IMR-90 (cell line): ENCODE results near the gene HORMAD2. TPM values are rescaled to one million over a fixed set of nuclear protein-coding genes. Genes with fewer than 3 reads are reported as not detected.

Experiments used
- ATAC-seq: fragments of 200-7000 bp; cut with Tn5 transposase; 2 replicates; pipeline ENCODE4 v1.9.1; 2020; ENCODE audit warnings: low read depth, mild to moderate bottlenecking, moderate library complexity
- BruUV-seq: library from RNA; stranded (reverse); fragments of 400-500 nt; replicated peaks from 2 replicates; lab custom pipeline; 2021; lab: Mats Ljungman, UMichigan
- CTCF ChIA-PET: fragments of 300-600 bp; formaldehyde crosslinking; extraction: SDS; loops from one replicate; lab custom pipeline; 2021; ENCODE audit warnings: antibody characterized with exemption; lab: Yijun Ruan, JAX
- POLR2A ChIA-PET: fragments of 300-600 bp; sonication (Branson Sonifier 250); formaldehyde crosslinking; loops from one replicate; lab custom pipeline; 2022; ENCODE audit warnings: antibody characterized with exemption; ENCODE audit not compliant: unreplicated experiment; lab: Charles Lee
- DNase-seq: peaks from one replicate; pipeline ENCODE4 v3.0.0; 2013
- H2AFZ ChIP-seq: replicated peaks from 2 replicates; pipeline ENCODE3; 2013; ENCODE audit warnings: low read length, mild to moderate bottlenecking; ENCODE audit not compliant: poor library complexity
- H2AK5ac ChIP-seq: 2 replicates; pipeline ENCODE4 v1.6.1; 2013; ENCODE audit warnings: low read depth, low read length, inconsistent platforms
- H2AK9ac ChIP-seq: replicated peaks from 2 replicates; pipeline ENCODE3; 2013; ENCODE audit warnings: mild to moderate bottlenecking, low read depth, low read length, moderate library complexity; ENCODE audit not compliant: poor library complexity
- H2BK120ac ChIP-seq: 2 replicates; pipeline ENCODE4 v1.6.1; 2013; ENCODE audit warnings: low read depth, low read length, inconsistent platforms
- H2BK15ac ChIP-seq: 3 replicates; pipeline ENCODE4 v1.6.1; 2013; ENCODE audit warnings: low read depth, low read length, inconsistent platforms
- H2BK20ac ChIP-seq: 2 replicates; pipeline ENCODE4 v1.6.1; 2013; ENCODE audit warnings: low read depth, mild to moderate bottlenecking, inconsistent platforms, low read length, moderate library complexity
- H2BK5ac ChIP-seq: 2 replicates; pipeline ENCODE4 v1.6.1; 2013; ENCODE audit warnings: mild to moderate bottlenecking, low read depth, low read length, inconsistent platforms; ENCODE audit not compliant: poor library complexity, severe bottlenecking
- H3K14ac ChIP-seq: replicated peaks from 2 replicates; pipeline ENCODE4 v1.6.1; 2013; ENCODE audit warnings: low read depth, low read length, inconsistent platforms
- H3K18ac ChIP-seq: 2 replicates; pipeline ENCODE4 v1.6.1; 2013; ENCODE audit warnings: low read depth, low read length, control low read depth
- H3K23ac ChIP-seq: 2 replicates; pipeline ENCODE4 v1.6.1; 2013; ENCODE audit warnings: low read depth, low read length, inconsistent platforms
- H3K27ac ChIP-seq: 2 replicates; pipeline ENCODE4 v1.5.1; 2013; ENCODE audit warnings: mild to moderate bottlenecking, control low read depth, low read length; ENCODE audit not compliant: insufficient read depth
- H3K27me3 ChIP-seq: 2 replicates; pipeline ENCODE4 v1.6.1; 2013; ENCODE audit warnings: low read length; ENCODE audit not compliant: control insufficient read depth, insufficient read depth
- H3K36me3 ChIP-seq: 2 replicates; pipeline ENCODE4 v1.6.1; 2013; ENCODE audit warnings: low read length, mixed read lengths; ENCODE audit not compliant: control insufficient read depth, insufficient read depth
- H3K4ac ChIP-seq: 2 replicates; pipeline ENCODE4 v1.6.1; 2013; ENCODE audit warnings: low read depth, low read length, inconsistent platforms
- H3K4me1 ChIP-seq: 2 replicates; pipeline ENCODE4 v1.6.1; 2013; ENCODE audit warnings: low read length, mixed read lengths; ENCODE audit not compliant: control insufficient read depth, insufficient read depth
- H3K4me2 ChIP-seq: 2 replicates; pipeline ENCODE4 v1.6.1; 2013; ENCODE audit warnings: low read depth, mild to moderate bottlenecking, control low read depth, low read length, moderate library complexity
- H3K4me3 ChIP-seq: 2 replicates; pipeline ENCODE4 v1.5.1; 2013; ENCODE audit warnings: low read depth, mild to moderate bottlenecking, control low read depth, low read length, moderate library complexity; ENCODE audit not compliant: insufficient read depth
- H3K56ac ChIP-seq: 2 replicates; pipeline ENCODE4 v1.6.1; 2013; ENCODE audit warnings: low read length, inconsistent platforms; ENCODE audit not compliant: insufficient read depth; ENCODE audit errors: extremely low read depth
- H3K79me1 ChIP-seq, 2 experiments: 2 replicates each; pipeline ENCODE4 v1.6.1; 2013; ENCODE audit warnings: low read length in 2 of 2, inconsistent platforms in 1 of 2, low read depth in 1 of 2
- H3K9ac ChIP-seq: 2 replicates; pipeline ENCODE4 v1.6.1; 2013; ENCODE audit warnings: low read depth, low read length, control low read depth
- H3K9me1 ChIP-seq: 2 replicates; pipeline ENCODE4 v1.6.1; 2013; ENCODE audit warnings: low read length, inconsistent platforms; ENCODE audit not compliant: insufficient read depth
- H3K9me3 ChIP-seq: 2 replicates; pipeline ENCODE4 v1.6.1; 2013; ENCODE audit warnings: low read length; ENCODE audit not compliant: control insufficient read depth, insufficient read depth
- H4K20me1 ChIP-seq: 2 replicates; pipeline ENCODE4 v1.6.1; 2013; ENCODE audit warnings: low read length, inconsistent platforms; ENCODE audit not compliant: insufficient read depth
- H4K5ac ChIP-seq: 2 replicates; pipeline ENCODE4 v1.6.1; 2013; ENCODE audit warnings: mild to moderate bottlenecking, low read depth, low read length, control low read depth
- H4K8ac ChIP-seq, 2 experiments: 2 replicates each; pipeline ENCODE4 v1.6.1; 2013; ENCODE audit warnings: low read depth in 2 of 2, low read length in 2 of 2, control low read depth in 1 of 2, inconsistent platforms in 1 of 2
- H4K91ac ChIP-seq: 2 replicates; pipeline ENCODE4 v1.6.1; 2013; ENCODE audit warnings: low read depth, low read length, inconsistent platforms; ENCODE audit not compliant: insufficient read depth
- MAFK ChIP-seq: IDR thresholded peaks from 2 replicates; pipeline ENCODE4 v1.6.1; 2012; ENCODE audit warnings: low read depth, low read length, improper control_type of control experiment
- MXI1 ChIP-seq: IDR thresholded peaks from 2 replicates; pipeline ENCODE4 v1.6.1; 2012; ENCODE audit warnings: low read depth, mild to moderate bottlenecking, low read length, moderate library complexity, borderline replicate concordance
- WGBS, 2 experiments: methylation state at CpG; one replicate each; pipeline versions ENCODE4 v1.1.5 to v1.1.7; 2013; ENCODE audit warnings: missing lambda C conversion rate in 2 of 2; ENCODE audit not compliant: insufficient read length in 1 of 2; ENCODE audit errors: extremely low coverage in 2 of 2; 5-methylcytosine and 5-hydroxymethylcytosine counted together
- dilution Hi-C: fragments of 300-500 bp; cut with HindIII; formaldehyde crosslinking; loops from one replicate; pipeline ENCODE4 v1.14.3; 2018; ENCODE audit warnings: low sequenced_read_pairs; ENCODE audit not compliant: unreplicated experiment
- in situ Hi-C: fragments of 300-500 bp; cut with MboI; formaldehyde crosslinking; loops from 3 replicates; pipeline ENCODE4 v1.14.3; 2019; ENCODE audit warnings: low sequenced_read_pairs, inconsistent platforms, mixed read lengths
- intact Hi-C: fragments of 100-400 bp; cut with micrococcal nuclease; formaldehyde crosslinking; loops from 2 replicates; pipeline ENCODE4 v1.10.0; 2022
- polyA plus RNA-seq, 3 experiments: library from polyadenylated mRNA; depleted of rRNA; stranded (reverse); fragments of >200 nt; gene quantifications; 2 replicates each; pipeline ENCODE4 v1.2.3, GENCODE V29; 2012; ENCODE audit warnings: low replicate concordance in 1 of 3
- total RNA-seq: library from RNA; depleted of rRNA; stranded (reverse); fragments of >200 nt; gene quantifications from 2 replicates; pipeline ENCODE4 v1.2.3, GENCODE V29; 2012

The HORMAD2 gene
- total and polyA plus RNA-seq, 2 of the 4 experiments (the other 2 are of a cell fraction): not detected

DNA sequence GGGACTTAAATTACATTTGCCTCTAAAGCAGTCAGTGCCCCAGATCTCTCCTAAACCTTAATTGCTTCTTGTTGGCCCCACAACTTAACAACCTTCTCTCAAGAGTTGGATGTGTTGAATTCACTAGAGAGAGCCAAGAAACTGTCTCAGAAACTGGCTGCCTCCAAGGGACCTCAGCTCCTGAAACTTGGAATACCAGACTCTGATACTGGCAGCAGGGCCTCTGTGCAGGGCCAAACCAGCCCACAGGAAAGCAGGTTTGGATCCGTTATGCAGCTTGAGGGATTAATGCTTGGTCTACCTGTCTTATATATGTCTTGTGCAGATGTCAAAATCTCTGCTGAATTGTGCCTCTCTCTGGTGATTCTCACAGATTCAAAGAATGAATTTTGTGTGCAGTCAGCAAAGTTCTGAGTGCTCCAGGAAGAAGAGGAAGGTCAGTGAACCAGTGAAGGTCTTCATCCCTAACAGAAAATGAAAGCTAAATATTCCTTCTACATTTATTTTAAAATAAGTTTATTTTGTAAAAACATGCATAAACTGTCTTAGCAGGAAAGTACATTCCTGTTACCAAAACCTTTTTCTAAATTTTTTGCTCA, 95.5 kb downstream of the HORMAD2 start:
- Histone ChIP-seq H2BK120ac (peak overlapping the region; percentile 64), H2AK9ac (no peak overlapping the region), H4K91ac (peak overlapping the region; percentile 2; the same call in 1 of the 2 replicates), H4K5ac (peak overlapping the region; percentile 74), H3K9me1 (no peaks in the 10 kb centered on the region), H4K20me1 (no peaks in the 10 kb centered on the region), H3K56ac (no peak overlapping the region), H3K79me1 (no peaks in the 10 kb centered on the region), H3K9ac (0 out of 2 replicates have a peak overlapping the region, but pooled peaks have one; percentile 2), H3K27ac (no peak overlapping the region), H2BK20ac (peak overlapping the region; percentile 61; the same call in 1 of the 2 replicates), H2BK5ac (no peak overlapping the region), H3K9me3 (no peaks in the 10 kb centered on the region), H3K27me3 (no peaks in the 10 kb centered on the region), H2AK5ac (no peak overlapping the region), H2BK15ac (peak overlapping the region; percentile 50; the same call in 2 of the 3 replicates), H2AFZ (peak overlapping the region; percentile 68), H3K4me2 (no peak overlapping the region), H3K4ac (peak overlapping the region; percentile 48; the same call in 1 of the 2 replicates), H3K4me1 (peaks cover 5% of the 10 kb centered on the region; the same call in 1 of the 2 replicates), H3K14ac (peak overlapping the region; percentile 51; the same call in 1 of the 2 replicates), H3K4me3 (no peak overlapping the region), H4K8ac (peak overlapping the region in 1 of 2 experiments; percentile 69; a peak in 3 of 4 replicates), H3K23ac (no peak overlapping the region), H3K36me3 (no peaks in the 10 kb centered on the region), H3K18ac (peak overlapping the region; percentile 57)
- DNase-seq (no peak), ATAC-seq (no peak; the same call in 1 of the 2 replicates)
- TF ChIP-seq MAFK (peak; percentile 37), MXI1 (no peak)
- in situ Hi-C loops: loop anchor here (10.0 kb wide), 1 partner anchor 61 kb away; no protein-coding TSS in a partner anchor
- intact Hi-C loops: loop anchor here (5.0 kb wide), 1 partner anchor 38 kb away; no protein-coding TSS in a partner anchor
- dilution Hi-C loops: no loop called here
- no TSS peak for BruUV-seq
- POLR2A ChIA-PET: interaction anchor here (0.6 kb wide), 1 partner anchor 11 kb away, joined by 5 read pairs; no protein-coding TSS in a partner anchor
- CTCF ChIA-PET: no interaction called here
- no CpG with 5 or more reads among the region's 1 CpG for WGBS, 2 experiments
